Measurements from ENCODE around the gene ALDH5A1. TPM values are rescaled to one million over a fixed set of nuclear protein-coding genes. Genes with fewer than 3 reads are reported as not detected.

Gene ALDH5A1
- total and polyA plus RNA-seq, 12 donors: 1.9 to 45.5 (median 29.5) TPM

- Histone ChIP-seq H3K27ac (no peak overlapping the region), H3K4me3 (no peak overlapping the region), H3K9me3 (no peaks in the 10 kb centered on the region), H3K36me3 (no peaks in the 10 kb centered on the region), H3K27me3 (peaks cover 0 to 15% (median 0%) of the 10 kb centered on the region in 7 donors), H3K4me1 (peaks cover 0 to 20% (median 14%) of the 10 kb centered on the region in 9 donors)
- TF ChIP-seq CTCF (IDR thresholded peaks at IDR 0.05): no peak
- 91 to 93% methylated on average over 4 of the region's 4 CpGs for WGBS, 2 donors
- no peak for ATAC-seq
- intact Hi-C loops (cut with DNase I): loop anchor here in 2 of 10 donors (2.0 to 10.0 kb wide), 2 partner anchors 88 to 214 kb away; partner anchors contain the start of gene MRS2 (in 1 of the 2)
- DNase-seq: no peak
Measured at GRCh38 chr6:24490948-24491347, 3.8 kb upstream of the ALDH5A1 start.

GRCh38 chr6:24492475-24492874 is 2.3 kb upstream of the ALDH5A1 start:
- 74 to 87% methylated on average over 3 of the region's 3 CpGs for WGBS, 2 donors
- intact Hi-C loops (cut with DNase I): loop anchor here in 1 of 10 donors (10.0 kb wide), 1 partner anchor 212 kb away; no protein-coding TSS in a partner anchor

GRCh38 chr6:24493945-24494820 is 586 bp upstream of the ALDH5A1 start:
- Histone ChIP-seq H3K9me3 (no peaks in the 10 kb centered on the region), H3K36me3 (peaks cover 0 to 19% (median 0%) of the 10 kb centered on the region in 9 donors), H3K4me3 (peak overlapping the region; percentile 33 to 89 (median 69)), H3K27me3 (peaks cover 0 to 15% (median 0%) of the 10 kb centered on the region in 7 donors), H3K4me1 (peaks cover 0 to 24% (median 19%) of the 10 kb centered on the region in 9 donors), H3K27ac (peak overlapping the region in 9 of 10 donors; percentile 72 to 92 (median 85))
- DNase-seq (no peak), ATAC-seq (peak in 1 of 8 donors; percentile 4)
- TF ChIP-seq CTCF (IDR thresholded peaks at IDR 0.05): no peak
- intact Hi-C loops (cut with DNase I): loop anchor here in 1 of 10 donors (10.0 kb wide), 1 partner anchor 211 kb away; no protein-coding TSS in a partner anchor
- 16 to 18% methylated on average over 35 to 36 of the region's 36 CpGs for WGBS, 2 donors

More at GRCh38 chr6:24492475-24492874, 2.3 kb upstream of the ALDH5A1 start:
- H3K27ac ChIP-seq: no peak overlapping the region
- H3K4me1 ChIP-seq: peaks cover 0 to 24% (median 19%) of the 10 kb centered on the region in 9 donors
- DNase-seq (no peak), ATAC-seq (no peak)
- H3K4me3 ChIP-seq: no peak overlapping the region
- TF ChIP-seq CTCF (IDR thresholded peaks at IDR 0.05): peak in 4 of 9 donors; percentile 17 to 40 (median 28)
- peaks cover 0 to 8% (median 0%) of the 10 kb centered on the region in 9 donors for H3K36me3 ChIP-seq
- H3K27me3 ChIP-seq: peaks cover 0 to 15% (median 0%) of the 10 kb centered on the region in 7 donors
- no peaks in the 10 kb centered on the region for H3K9me3 ChIP-seq

GRCh38 chr6:24497254-24497970 is 2.6 kb downstream of the ALDH5A1 start:
- Histone ChIP-seq H3K36me3 (peaks cover 0 to 24% (median 0%) of the 10 kb centered on the region in 9 donors), H3K9me3 (no peaks in the 10 kb centered on the region), H3K27ac (no peak overlapping the region), H3K4me3 (no peak overlapping the region), H3K27me3 (peaks cover 0 to 15% (median 0%) of the 10 kb centered on the region in 7 donors), H3K4me1 (peaks cover 0 to 22% (median 15%) of the 10 kb centered on the region in 9 donors)
- no peak for ATAC-seq
- intact Hi-C loops (cut with DNase I): loop anchor here in 1 of 10 donors (10.0 kb wide), 1 partner anchor 207 kb away; no protein-coding TSS in a partner anchor
- WGBS, 2 donors: 91 to 95% methylated on average over 11 of the region's 11 CpGs
- no peak for DNase-seq
- TF ChIP-seq CTCF (IDR thresholded peaks at IDR 0.05): no peak
